MM.1S (cell line): ENCODE data around the gene SAMD14.

ENCODE experiments used
- DNase-seq: peaks from one replicate; pipeline ENCODE4 v3.0.0-alpha.2; 2015
- H2AFZ ChIP-seq: fragments of 300-600 bp; sonication (generic); 2 replicates; pipeline ENCODE4 v1.6.0; 2016; ENCODE audit warnings: antibody characterized with exemption, low read length
- H3F3A ChIP-seq: fragments of 300-600 bp; sonication (generic); 2 replicates; pipeline ENCODE4 v1.6.1; 2016; ENCODE audit warnings: mild to moderate bottlenecking, antibody characterized with exemption, low read length, moderate library complexity, mixed read lengths; ENCODE audit not compliant: insufficient read depth
- H3K27ac ChIP-seq: fragments of 300-600 bp; sonication (generic); 2 replicates; pipeline ENCODE4 v1.5.1; 2016; ENCODE audit warnings: mild to moderate bottlenecking, low read length
- H3K27me3 ChIP-seq: fragments of 300-600 bp; sonication (generic); replicated peaks from 2 replicates; pipeline ENCODE4 v1.6.0; 2016; ENCODE audit warnings: low read length; ENCODE audit not compliant: insufficient read depth
- H3K36me3 ChIP-seq: fragments of 300-600 bp; sonication (generic); replicated peaks from 2 replicates; pipeline ENCODE4 v1.6.1; 2016; ENCODE audit warnings: mild to moderate bottlenecking, low read length, mixed read lengths; ENCODE audit not compliant: insufficient read depth
- H3K4me1 ChIP-seq: fragments of 300-600 bp; sonication (generic); 2 replicates; pipeline ENCODE4 v1.6.1; 2016; ENCODE audit warnings: low read length, mixed read lengths
- H3K4me2 ChIP-seq: fragments of 300-600 bp; sonication (generic); 2 replicates; pipeline ENCODE4 v1.6.0; 2016; ENCODE audit warnings: low read depth, low read length
- H3K4me3 ChIP-seq: fragments of 300-600 bp; sonication (generic); 2 replicates; pipeline ENCODE4 v1.5.1; 2016; ENCODE audit warnings: low read length, mixed read lengths
- H3K79me2 ChIP-seq: fragments of 300-600 bp; sonication (generic); 2 replicates; pipeline ENCODE4 v1.6.1; 2016; ENCODE audit warnings: mixed run types, low read length, mixed read lengths
- H3K9ac ChIP-seq: fragments of 300-600 bp; sonication (generic); 2 replicates; pipeline ENCODE4 v1.6.1; 2016; ENCODE audit warnings: low read length, mixed read lengths
- H3K9me2 ChIP-seq: fragments of 300-600 bp; sonication (generic); replicated peaks from 2 replicates; pipeline ENCODE4 v1.6.1; 2016; ENCODE audit warnings: mild to moderate bottlenecking, low read length, mixed read lengths; ENCODE audit not compliant: insufficient read depth
- H3K9me3 ChIP-seq: fragments of 300-600 bp; sonication (generic); replicated peaks from 2 replicates; pipeline ENCODE4 v1.6.1; 2016; ENCODE audit warnings: mild to moderate bottlenecking, low read length, mixed read lengths; ENCODE audit not compliant: insufficient read depth
- H4K20me1 ChIP-seq: fragments of 300-600 bp; sonication (generic); 2 replicates; pipeline ENCODE4 v1.6.1; 2016; ENCODE audit warnings: mild to moderate bottlenecking, low read length, moderate library complexity, mixed read lengths; ENCODE audit not compliant: insufficient read depth
- EZH2 ChIP-seq: fragments of 300-600 bp; sonication (generic); optimal IDR thresholded peaks from 2 replicates; pipeline ENCODE3; 2017; ENCODE audit warnings: low read depth, mild to moderate bottlenecking, antibody characterized with exemption, low read length, mixed read lengths
- EZH2phosphoT487 ChIP-seq: fragments of 300-600 bp; sonication (generic); IDR thresholded peaks from 2 replicates; pipeline ENCODE4 v1.6.1; 2018; ENCODE audit warnings: antibody characterized with exemption, low read length
- TF ChIP-seq, protein P1 (sequence below): fragments of 300-600 bp; sonication (generic); IDR thresholded peaks from 2 replicates; pipeline ENCODE4 v1.5.1; 2016; ENCODE audit warnings: antibody characterized with exemption, low read length, mixed read lengths

The SAMD14 gene

DNA sequence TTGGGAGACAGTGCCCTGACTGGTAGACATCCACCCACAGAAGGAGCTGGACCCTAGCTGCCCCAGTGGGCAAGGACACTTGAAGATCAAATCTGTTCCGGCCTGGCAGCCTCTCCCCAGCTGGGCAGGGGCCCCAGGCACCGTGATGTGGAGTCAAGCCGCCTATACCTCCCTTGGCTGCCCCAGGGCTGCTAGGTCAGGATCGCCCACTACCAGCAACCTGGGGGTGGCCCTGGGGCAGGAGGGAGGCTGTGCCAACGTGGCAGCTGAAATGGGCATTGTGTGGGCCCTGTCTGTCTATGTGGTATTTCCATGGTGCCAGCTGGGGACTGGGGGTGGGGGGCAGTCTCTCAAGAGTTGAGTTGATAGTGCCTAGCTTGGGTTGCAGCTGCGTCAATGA lies 33.9 kb downstream of the SAMD14 start:
- Histone ChIP-seq H3K4me1 (peaks cover 8% of the 10 kb centered on the region; the same call in 1 of the 2 replicates), H3K27me3 (no peaks in the 10 kb centered on the region), H2AFZ (peak overlapping the region; percentile 94; the same call in 1 of the 2 replicates), H3K36me3 (no peaks in the 10 kb centered on the region), H3F3A (peaks cover 9% of the 10 kb centered on the region; the same call in 1 of the 2 replicates), H3K9me3 (no peaks in the 10 kb centered on the region), H3K9ac (peak overlapping the region; percentile 84), H3K9me2 (no peaks in the 10 kb centered on the region), H4K20me1 (no peaks in the 10 kb centered on the region), H3K4me2 (peak overlapping the region; percentile 91), H3K4me3 (peak overlapping the region; percentile 94), H3K27ac (no peak overlapping the region), H3K79me2 (peaks cover 21% of the 10 kb centered on the region)
- no peak for TF ChIP-seq EZH2phosphoT487
- no peak for DNase-seq

GRCh38 chr17:50095626-50096037 lies 34.3 kb downstream of the SAMD14 start:
- H3K9me2 ChIP-seq: no peaks in the 10 kb centered on the region
- peak overlapping the region; percentile 94 for H2AFZ ChIP-seq
- H3K79me2 ChIP-seq: peaks cover 21% of the 10 kb centered on the region
- no peaks in the 10 kb centered on the region for H3K9me3 ChIP-seq
- TF ChIP-seq EZH2phosphoT487 (no peak), EZH2 (no peak)
- TF ChIP-seq, protein P1, sequence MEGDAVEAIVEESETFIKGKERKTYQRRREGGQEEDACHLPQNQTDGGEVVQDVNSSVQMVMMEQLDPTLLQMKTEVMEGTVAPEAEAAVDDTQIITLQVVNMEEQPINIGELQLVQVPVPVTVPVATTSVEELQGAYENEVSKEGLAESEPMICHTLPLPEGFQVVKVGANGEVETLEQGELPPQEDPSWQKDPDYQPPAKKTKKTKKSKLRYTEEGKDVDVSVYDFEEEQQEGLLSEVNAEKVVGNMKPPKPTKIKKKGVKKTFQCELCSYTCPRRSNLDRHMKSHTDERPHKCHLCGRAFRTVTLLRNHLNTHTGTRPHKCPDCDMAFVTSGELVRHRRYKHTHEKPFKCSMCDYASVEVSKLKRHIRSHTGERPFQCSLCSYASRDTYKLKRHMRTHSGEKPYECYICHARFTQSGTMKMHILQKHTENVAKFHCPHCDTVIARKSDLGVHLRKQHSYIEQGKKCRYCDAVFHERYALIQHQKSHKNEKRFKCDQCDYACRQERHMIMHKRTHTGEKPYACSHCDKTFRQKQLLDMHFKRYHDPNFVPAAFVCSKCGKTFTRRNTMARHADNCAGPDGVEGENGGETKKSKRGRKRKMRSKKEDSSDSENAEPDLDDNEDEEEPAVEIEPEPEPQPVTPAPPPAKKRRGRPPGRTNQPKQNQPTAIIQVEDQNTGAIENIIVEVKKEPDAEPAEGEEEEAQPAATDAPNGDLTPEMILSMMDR: no peak
- peaks cover 8% of the 10 kb centered on the region; the same call in 1 of the 2 replicates for H3K4me1 ChIP-seq
- H3K9ac ChIP-seq: peak overlapping the region; percentile 84
- H3K36me3 ChIP-seq: no peaks in the 10 kb centered on the region
- H4K20me1 ChIP-seq: no peaks in the 10 kb centered on the region
- H3K27me3 ChIP-seq: no peaks in the 10 kb centered on the region
- H3K27ac ChIP-seq: peak overlapping the region; percentile 7; the same call in 1 of the 2 replicates
- H3F3A ChIP-seq: peaks cover 9% of the 10 kb centered on the region; the same call in 1 of the 2 replicates
- peak overlapping the region; percentile 94 for H3K4me3 ChIP-seq
- H3K4me2 ChIP-seq: peak overlapping the region; percentile 91
- DNase-seq: no peak

DNA sequence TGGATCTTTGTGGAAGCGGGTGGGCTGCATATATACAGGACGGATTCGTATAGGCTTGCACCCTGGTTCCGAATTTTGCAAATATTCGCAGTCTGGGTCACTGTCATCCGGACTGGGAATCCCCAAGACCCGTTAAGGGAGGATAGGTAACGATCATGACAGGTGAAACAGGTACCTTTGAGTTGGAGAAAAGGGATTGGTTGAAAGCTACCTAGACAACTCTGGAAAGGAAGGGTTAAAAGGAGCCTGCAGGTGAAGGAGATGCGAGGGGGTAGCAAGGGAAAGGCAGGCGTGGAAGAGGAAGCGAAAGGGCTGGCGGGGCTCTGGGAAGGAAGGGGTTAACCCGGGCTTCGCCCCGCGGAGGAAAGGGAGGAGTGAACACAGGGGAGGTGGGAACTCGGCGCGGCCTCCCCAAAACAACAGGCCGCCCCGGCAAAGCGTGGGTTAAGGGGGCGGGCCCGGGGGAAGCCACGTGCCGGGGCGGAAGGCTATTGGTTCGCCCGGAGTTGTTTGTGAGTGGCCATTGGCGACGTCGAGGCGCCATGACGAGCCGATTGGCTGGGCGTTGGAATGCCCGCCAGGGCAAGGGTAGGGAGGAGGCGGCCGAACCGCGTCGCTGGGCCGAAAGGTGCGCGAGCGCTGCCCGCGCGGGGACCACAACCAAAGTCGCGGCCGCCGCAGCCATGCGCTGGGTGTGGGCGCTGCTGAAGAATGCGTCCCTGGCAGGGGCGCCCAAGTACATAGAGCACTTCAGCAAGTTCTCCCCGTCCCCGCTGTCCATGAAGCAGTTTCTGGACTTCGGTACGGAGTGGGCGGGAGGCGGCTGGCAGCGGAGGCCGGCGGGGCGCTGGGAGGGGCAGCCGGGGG lies 35.0 kb downstream of the SAMD14 start, which contains the start of gene PDK2:
TSS of gene PDK2 (plus strand) at position 599 of the 867 bp plus-strand sequence. CDS start at position 684, 85 bp downstream.
- peak within 1 kb of the TSS; percentile 95 for H3K4me2 ChIP-seq
- no peaks in the 10 kb centered on the region for H3K27me3 ChIP-seq
- H3K9ac ChIP-seq: peak within 1 kb of the TSS; percentile 84
- H3K79me2 ChIP-seq: peaks cover 21% of the 10 kb centered on the region
- H3K4me1 ChIP-seq: peaks cover 8% of the 10 kb centered on the region; the same call in 1 of the 2 replicates
- H3F3A ChIP-seq: peaks cover 9% of the 10 kb centered on the region; the same call in 1 of the 2 replicates
- TF ChIP-seq EZH2 (no peak), EZH2phosphoT487 (no peak)
- TF ChIP-seq, protein P1: no peak
- peak within 1 kb of the TSS; percentile 23; the same call in 1 of the 2 replicates for H3K27ac ChIP-seq
- H4K20me1 ChIP-seq: no peaks in the 10 kb centered on the region
- peak; percentile 98 for DNase-seq
- no peaks in the 10 kb centered on the region for H3K36me3 ChIP-seq
- no peaks in the 10 kb centered on the region for H3K9me3 ChIP-seq
- H2AFZ ChIP-seq: peak within 1 kb of the TSS; percentile 99
- H3K4me3 ChIP-seq: peak within 1 kb of the TSS; percentile 94
- H3K9me2 ChIP-seq: no peaks in the 10 kb centered on the region
